Coronary artery (tissue), 2 donors: ENCODE data around the gene NTN4.

Experiments
- DNase-seq: peaks from one replicate; pipeline ENCODE4 v3.0.0-alpha.2; 2017; ENCODE audit warnings: low spot score
- H3K27ac ChIP-seq, 2 donors: fragments of 200-600 bp; sonication (generic); one replicate each; pipeline ENCODE4 v1.5.1; 2016 to 2019
- H3K4me3 ChIP-seq: fragments of 200-600 bp; sonication (generic); 2 replicates; pipeline ENCODE4 v1.5.1; 2016; ENCODE audit warnings: mild to moderate bottlenecking, moderate library complexity
- CTCF ChIP-seq: fragments of 200-600 bp; sonication (generic); IDR thresholded peaks from one replicate; pipeline ENCODE4 v1.5.1; 2019; ENCODE audit warnings: antibody characterized with exemption

NTN4 gene

GRCh38 chr12:95613021-95613420, 177.5 kb downstream of the NTN4 start:
- Histone ChIP-seq H3K27ac (no peak overlapping the region), H3K4me3 (no peak overlapping the region)
- no peak for TF ChIP-seq CTCF
- DNase-seq, result no peak

DNA sequence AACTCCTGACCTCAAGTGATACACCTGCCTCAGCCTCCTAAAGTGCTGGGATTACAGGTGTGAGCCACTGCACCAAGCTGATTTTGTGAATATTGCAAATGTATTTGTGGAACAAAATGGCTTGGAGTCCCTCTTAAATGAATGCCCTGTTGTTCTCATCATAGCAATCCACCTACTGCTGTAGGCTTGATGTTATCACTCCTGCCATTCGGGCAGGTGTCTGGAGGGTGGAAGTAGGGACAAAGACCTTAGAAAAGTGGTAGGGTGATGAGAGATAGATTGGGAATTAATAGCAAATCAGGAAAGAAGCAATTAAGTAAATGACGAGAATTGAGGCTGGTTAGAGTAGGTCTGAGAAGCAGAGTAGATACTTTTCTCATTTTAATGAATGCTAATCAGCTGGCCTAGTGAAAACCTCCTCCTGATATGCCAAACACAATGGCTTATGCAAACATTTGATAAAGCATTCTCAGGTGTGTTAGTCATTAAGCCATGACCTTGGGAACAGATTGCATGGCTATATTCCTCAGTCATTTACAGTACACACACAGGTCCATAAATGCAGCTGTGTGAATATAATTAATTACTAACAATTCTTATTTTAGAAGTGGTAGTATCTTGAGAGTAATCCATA, 178.8 kb downstream of the NTN4 start:
- DNase-seq, result no peak
- no peak for TF ChIP-seq CTCF
- no peak overlapping the region for H3K27ac ChIP-seq
- no peak overlapping the region for H3K4me3 ChIP-seq

- H3K27ac ChIP-seq, result peak overlapping the region; percentile 52 to 75
- no peak for TF ChIP-seq CTCF
- no peak overlapping the region for H3K4me3 ChIP-seq
- DNase-seq, result no peak
These were observed 182.1 kb downstream of the NTN4 start for GRCh38 chr12:95608252-95609033.
